ENCODE data around the gene ZCCHC12.

The ZCCHC12 gene

DNA sequence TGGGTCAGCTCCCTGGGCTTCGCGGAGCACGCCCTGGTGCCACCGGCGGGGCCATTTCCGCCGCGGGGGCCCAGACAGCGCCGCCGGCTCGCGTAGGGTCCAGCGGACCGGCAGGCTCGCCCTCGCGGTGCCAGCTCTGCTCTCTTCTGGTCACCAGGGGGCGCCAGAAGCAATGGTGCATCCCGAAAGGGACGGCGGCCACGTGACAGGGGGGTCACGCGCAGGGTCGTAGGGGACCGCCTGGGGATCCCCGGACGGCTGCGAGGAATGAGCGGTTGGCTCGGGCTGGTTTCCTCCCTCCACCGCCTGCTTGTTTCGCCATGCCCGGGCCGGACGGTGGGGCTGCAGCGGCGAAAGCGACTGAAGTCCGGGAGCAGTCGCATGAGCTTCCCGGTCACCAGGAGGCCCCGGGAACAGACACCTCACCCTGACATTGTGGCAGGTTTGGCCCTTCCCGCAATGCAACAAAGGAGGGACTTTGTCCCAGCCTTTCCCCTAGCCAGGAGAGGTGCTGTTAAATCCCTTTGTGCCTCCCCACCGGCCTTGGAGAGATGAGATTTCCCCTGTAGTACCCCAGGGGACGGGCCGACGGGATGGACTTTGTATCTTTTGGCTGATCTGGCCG lies 15.8 kb downstream of the ZCCHC12 start:
- H3K4me3 ChIP-seq (ENCODE audit: low read depth in 1 of 2, low read length in 2 of 2) = no peak overlapping the region
- ATAC-seq (ENCODE audit: insufficient read depth, low read depth) (no peak), DNase-seq (no peak)
- H3K9ac ChIP-seq (ENCODE audit: low read depth, low read length) = no peak overlapping the region
- no peaks in the 10 kb centered on the region for H3K4me1 ChIP-seq (ENCODE audit: insufficient read depth, low read length)
- no peak overlapping the region for H2AFZ ChIP-seq (ENCODE audit: low read depth, low read length)
- no peak overlapping the region for H3K27ac ChIP-seq (ENCODE audit: low read length)
- H3K36me3 ChIP-seq (ENCODE audit: insufficient read depth, low read length) = no peaks in the 10 kb centered on the region
- H3K79me2 ChIP-seq (ENCODE audit: insufficient read depth, low read length) = no peaks in the 10 kb centered on the region
- H3K27me3 ChIP-seq (ENCODE audit: insufficient read depth, low read length, poor library complexity) = no peaks in the 10 kb centered on the region
- H3K4me2 ChIP-seq (ENCODE audit: insufficient read depth, low read length) = no peak overlapping the region
- TF ChIP-seq, protein P1, sequence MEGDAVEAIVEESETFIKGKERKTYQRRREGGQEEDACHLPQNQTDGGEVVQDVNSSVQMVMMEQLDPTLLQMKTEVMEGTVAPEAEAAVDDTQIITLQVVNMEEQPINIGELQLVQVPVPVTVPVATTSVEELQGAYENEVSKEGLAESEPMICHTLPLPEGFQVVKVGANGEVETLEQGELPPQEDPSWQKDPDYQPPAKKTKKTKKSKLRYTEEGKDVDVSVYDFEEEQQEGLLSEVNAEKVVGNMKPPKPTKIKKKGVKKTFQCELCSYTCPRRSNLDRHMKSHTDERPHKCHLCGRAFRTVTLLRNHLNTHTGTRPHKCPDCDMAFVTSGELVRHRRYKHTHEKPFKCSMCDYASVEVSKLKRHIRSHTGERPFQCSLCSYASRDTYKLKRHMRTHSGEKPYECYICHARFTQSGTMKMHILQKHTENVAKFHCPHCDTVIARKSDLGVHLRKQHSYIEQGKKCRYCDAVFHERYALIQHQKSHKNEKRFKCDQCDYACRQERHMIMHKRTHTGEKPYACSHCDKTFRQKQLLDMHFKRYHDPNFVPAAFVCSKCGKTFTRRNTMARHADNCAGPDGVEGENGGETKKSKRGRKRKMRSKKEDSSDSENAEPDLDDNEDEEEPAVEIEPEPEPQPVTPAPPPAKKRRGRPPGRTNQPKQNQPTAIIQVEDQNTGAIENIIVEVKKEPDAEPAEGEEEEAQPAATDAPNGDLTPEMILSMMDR (IDR thresholded peaks at IDR 0.05; ENCODE audit: borderline replicate concordance, extremely low read depth, low read length, poor library complexity, severe bottlenecking) = peak; percentile 26
- no peak for TF ChIP-seq EZH2 (IDR thresholded peaks at IDR 0.05; ENCODE audit: borderline replicate concordance, low read depth, low read length, severe bottlenecking)
- no peaks in the 10 kb centered on the region for H4K20me1 ChIP-seq (ENCODE audit: insufficient read depth, low read length)
- H3K9me3 ChIP-seq (ENCODE audit: insufficient read depth, low read length, severe bottlenecking) = no peaks in the 10 kb centered on the region

DNA sequence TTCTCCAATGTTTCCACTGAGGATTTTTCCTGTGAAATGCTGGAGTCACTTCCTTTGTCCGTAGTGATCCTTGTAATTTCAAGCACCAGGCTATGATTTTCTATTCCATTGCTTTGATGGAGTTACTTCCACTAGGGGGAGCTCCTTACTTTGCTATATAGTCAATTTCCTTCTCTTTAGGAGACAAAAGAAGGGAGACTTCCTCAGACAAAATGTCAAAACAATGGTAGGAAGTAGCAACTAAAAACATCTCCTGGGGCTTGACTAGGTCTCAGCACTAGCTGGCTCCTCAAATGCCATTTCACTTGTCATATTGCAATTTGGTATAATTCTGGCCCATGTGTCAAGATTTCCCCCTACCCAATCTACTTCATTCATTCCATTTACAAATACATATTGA lies 24.1 kb downstream of the ZCCHC12 start:
- Histone ChIP-seq H3K27me3 (ENCODE audit: insufficient read depth, low read length, poor library complexity) (no peaks in the 10 kb centered on the region), H3K4me1 (ENCODE audit: insufficient read depth, low read length) (no peaks in the 10 kb centered on the region), H3K79me2 (ENCODE audit: insufficient read depth, low read length) (no peaks in the 10 kb centered on the region), H2AFZ (ENCODE audit: low read depth, low read length) (no peak overlapping the region), H4K20me1 (ENCODE audit: insufficient read depth, low read length) (no peaks in the 10 kb centered on the region), H3K4me3 (ENCODE audit: low read depth in 1 of 2, low read length in 2 of 2) (no peak overlapping the region), H3K36me3 (ENCODE audit: insufficient read depth, low read length) (no peaks in the 10 kb centered on the region), H3K4me2 (ENCODE audit: insufficient read depth, low read length) (no peak overlapping the region), H3K9me3 (ENCODE audit: insufficient read depth, low read length, severe bottlenecking) (no peaks in the 10 kb centered on the region), H3K9ac (ENCODE audit: low read depth, low read length) (no peak overlapping the region), H3K27ac (ENCODE audit: low read length) (no peak overlapping the region)
- ATAC-seq (ENCODE audit: insufficient read depth, low read depth) = peak; percentile 61
- TF ChIP-seq, protein P1 (IDR thresholded peaks at IDR 0.05; ENCODE audit: borderline replicate concordance, extremely low read depth, low read length, poor library complexity, severe bottlenecking) = peak; percentile 70
- no peak for TF ChIP-seq EZH2 (IDR thresholded peaks at IDR 0.05; ENCODE audit: borderline replicate concordance, low read depth, low read length, severe bottlenecking)
- no peak for DNase-seq

DNA sequence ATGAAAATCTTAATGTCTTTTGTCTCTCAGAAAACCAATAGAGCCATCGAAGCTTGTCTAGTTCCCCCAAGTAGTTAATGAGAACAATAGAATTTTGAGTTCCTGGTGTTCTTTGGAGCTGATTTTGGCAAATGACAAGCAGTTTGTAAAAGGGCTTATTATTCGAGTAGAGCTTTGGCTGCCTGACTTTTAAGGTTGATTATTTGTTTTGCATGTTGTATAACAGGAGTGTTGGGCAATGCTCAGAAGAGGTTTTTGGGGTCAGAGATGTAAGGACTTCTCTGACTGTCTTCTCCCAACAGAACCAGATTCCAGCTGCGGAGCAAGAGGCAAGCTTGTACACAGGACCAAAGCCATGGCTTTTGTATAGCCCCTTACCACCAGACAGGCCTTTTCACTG lies 30.0 kb downstream of the ZCCHC12 start:
- H3K79me2 ChIP-seq (ENCODE audit: insufficient read depth, low read length) = no peaks in the 10 kb centered on the region
- no peaks in the 10 kb centered on the region for H3K36me3 ChIP-seq (ENCODE audit: insufficient read depth, low read length)
- no peak overlapping the region for H3K9ac ChIP-seq (ENCODE audit: low read depth, low read length)
- no peak overlapping the region for H3K4me2 ChIP-seq (ENCODE audit: insufficient read depth, low read length)
- no peaks in the 10 kb centered on the region for H3K9me3 ChIP-seq (ENCODE audit: insufficient read depth, low read length, severe bottlenecking)
- no peak for ATAC-seq (ENCODE audit: insufficient read depth, low read depth)
- H4K20me1 ChIP-seq (ENCODE audit: insufficient read depth, low read length) = no peaks in the 10 kb centered on the region
- DNase-seq = no peak
- no peaks in the 10 kb centered on the region for H3K4me1 ChIP-seq (ENCODE audit: insufficient read depth, low read length)
- TF ChIP-seq, protein P1 (IDR thresholded peaks at IDR 0.05; ENCODE audit: borderline replicate concordance, extremely low read depth, low read length, poor library complexity, severe bottlenecking) = no peak
- TF ChIP-seq EZH2 (IDR thresholded peaks at IDR 0.05; ENCODE audit: borderline replicate concordance, low read depth, low read length, severe bottlenecking) = no peak
- no peak overlapping the region for H3K4me3 ChIP-seq (ENCODE audit: low read depth in 1 of 2, low read length in 2 of 2)
- no peaks in the 10 kb centered on the region for H3K27me3 ChIP-seq (ENCODE audit: insufficient read depth, low read length, poor library complexity)
- H2AFZ ChIP-seq (ENCODE audit: low read depth, low read length) = no peak overlapping the region
- no peak overlapping the region for H3K27ac ChIP-seq (ENCODE audit: low read length)
